Stomach smooth muscle (tissue), 2 donors: Measurements from ENCODE around the gene SPDL1.

ENCODE experiments used
- H3K27ac ChIP-seq: one replicate; pipeline ENCODE4 v1.7.0; 2013; ENCODE audit warnings: mild to moderate bottlenecking, low read length, inconsistent platforms
- H3K27me3 ChIP-seq, 2 donors: one replicate each; pipeline ENCODE4 v1.7.0; 2013; ENCODE audit warnings: low read length in 2 of 2; ENCODE audit not compliant: insufficient read depth in 2 of 2, control insufficient read depth in 1 of 2
- H3K36me3 ChIP-seq, 2 donors: one replicate each; pipeline ENCODE4 v1.7.0; 2013; ENCODE audit warnings: low read length in 2 of 2; ENCODE audit not compliant: control insufficient read depth in 2 of 2, insufficient read depth in 2 of 2
- H3K4me1 ChIP-seq: one replicate; pipeline ENCODE4 v1.7.0; 2013; ENCODE audit warnings: low read length; ENCODE audit not compliant: control insufficient read depth, insufficient read depth
- H3K4me3 ChIP-seq, 2 donors: one replicate each; pipeline ENCODE4 v1.7.0; 2013; ENCODE audit warnings: low read length in 2 of 2
- H3K9ac ChIP-seq, 2 donors: one replicate each; pipeline ENCODE4 v1.7.0; 2013; ENCODE audit warnings: low read length in 2 of 2, mild to moderate bottlenecking in 1 of 2
- H3K9me3 ChIP-seq, 2 donors: one replicate each; pipeline ENCODE4 v1.7.0; 2013; ENCODE audit warnings: low read length in 2 of 2; ENCODE audit not compliant: control insufficient read depth in 2 of 2
- donor health status: healthy.
- donor health status: Pancreatic carcinoma.

Gene SPDL1

GRCh38 chr5:169628892-169629291 is 45.3 kb downstream of the SPDL1 start:
- Histone ChIP-seq H3K9me3 (no peaks in the 10 kb centered on the region), H3K9ac (no peak overlapping the region), H3K27ac (no peak overlapping the region), H3K4me3 (no peak overlapping the region), H3K36me3 (no peaks in the 10 kb centered on the region), H3K27me3 (no peaks in the 10 kb centered on the region), H3K4me1 (no peaks in the 10 kb centered on the region)

GRCh38 chr5:169629847-169630548 is 46.4 kb downstream of the SPDL1 start:
- Histone ChIP-seq H3K27ac (no peak overlapping the region), H3K9me3 (no peaks in the 10 kb centered on the region), H3K4me1 (no peaks in the 10 kb centered on the region), H3K27me3 (no peaks in the 10 kb centered on the region), H3K9ac (no peak overlapping the region), H3K36me3 (no peaks in the 10 kb centered on the region), H3K4me3 (no peak overlapping the region)

- no peak overlapping the region for H3K4me3 ChIP-seq
- no peaks in the 10 kb centered on the region for H3K9me3 ChIP-seq
- no peaks in the 10 kb centered on the region for H3K36me3 ChIP-seq
These were observed 47.8 kb downstream of the SPDL1 start for GRCh38 chr5:169631360-169631759.

GRCh38 chr5:169632946-169633345 is 49.4 kb downstream of the SPDL1 start:
- Histone ChIP-seq H3K4me3 (no peak overlapping the region), H3K36me3 (no peaks in the 10 kb centered on the region), H3K27me3 (peaks cover 4 to 9% of the 10 kb centered on the region in 2 donors), H3K9ac (no peak overlapping the region), H3K27ac (no peak overlapping the region), H3K9me3 (no peaks in the 10 kb centered on the region), H3K4me1 (no peaks in the 10 kb centered on the region)

More at GRCh38 chr5:169631360-169631759, 47.8 kb downstream of the SPDL1 start:
- no peaks in the 10 kb centered on the region for H3K4me1 ChIP-seq
- H3K27ac ChIP-seq = no peak overlapping the region
- peaks cover 0 to under 1% of the 10 kb centered on the region in 2 donors for H3K27me3 ChIP-seq
- no peak overlapping the region for H3K9ac ChIP-seq

GRCh38 chr5:169634606-169635005 is 51.0 kb downstream of the SPDL1 start:
- H3K36me3 ChIP-seq = no peaks in the 10 kb centered on the region
- peaks cover 4 to 11% of the 10 kb centered on the region in 2 donors for H3K27me3 ChIP-seq
- H3K9me3 ChIP-seq = peaks cover 0 to 4% of the 10 kb centered on the region in 2 donors
- H3K27ac ChIP-seq = no peak overlapping the region
- H3K4me3 ChIP-seq = no peak overlapping the region
- H3K9ac ChIP-seq = no peak overlapping the region
- H3K4me1 ChIP-seq = no peaks in the 10 kb centered on the region

GRCh38 chr5:169635936-169636335 is 52.4 kb downstream of the SPDL1 start:
- no peak overlapping the region for H3K9ac ChIP-seq
- no peaks in the 10 kb centered on the region for H3K4me1 ChIP-seq
- H3K36me3 ChIP-seq = no peaks in the 10 kb centered on the region
- H3K27ac ChIP-seq = no peak overlapping the region
- peaks cover 0 to 7% of the 10 kb centered on the region in 2 donors for H3K9me3 ChIP-seq
- no peak overlapping the region for H3K4me3 ChIP-seq
- H3K27me3 ChIP-seq = peaks cover 4 to 11% of the 10 kb centered on the region in 2 donors

- Histone ChIP-seq H3K9ac (no peak overlapping the region), H3K27ac (no peak overlapping the region), H3K9me3 (peaks cover 0 to 7% of the 10 kb centered on the region in 2 donors), H3K36me3 (no peaks in the 10 kb centered on the region), H3K27me3 (peaks cover 4 to 11% of the 10 kb centered on the region in 2 donors), H3K4me1 (no peaks in the 10 kb centered on the region), H3K4me3 (peak overlapping the region in 1 of 2 donors; percentile 10)
These were observed 53.0 kb downstream of the SPDL1 start for GRCh38 chr5:169636477-169637084.

GRCh38 chr5:169637085-169637548 is 53.5 kb downstream of the SPDL1 start, which contains the start of gene DOCK2:
Gene DOCK2 (plus strand): TSS chr5:169637275. CDS start chr5:169637327, 52 bp downstream.
- peaks cover 0 to 7% of the 10 kb centered on the region in 2 donors for H3K9me3 ChIP-seq
- no peaks in the 10 kb centered on the region for H3K4me1 ChIP-seq
- peaks cover 4 to 11% of the 10 kb centered on the region in 2 donors for H3K27me3 ChIP-seq
- H3K4me3 ChIP-seq = peak within 1 kb of the TSS in 1 of 2 donors; percentile 36
- no peak within 1 kb of the TSS for H3K9ac ChIP-seq
- no peak within 1 kb of the TSS for H3K27ac ChIP-seq
- no peaks in the 10 kb centered on the region for H3K36me3 ChIP-seq

- Histone ChIP-seq H3K4me3 (peak overlapping the region in 1 of 2 donors; percentile 36), H3K4me1 (no peaks in the 10 kb centered on the region), H3K9me3 (peaks cover 0 to 7% of the 10 kb centered on the region in 2 donors), H3K27ac (no peak overlapping the region), H3K36me3 (no peaks in the 10 kb centered on the region), H3K9ac (no peak overlapping the region), H3K27me3 (peaks cover 4 to 11% of the 10 kb centered on the region in 2 donors)
These were observed 54.1 kb downstream of the SPDL1 start for GRCh38 chr5:169637549-169638121.

GRCh38 chr5:169641253-169641652 is 57.7 kb downstream of the SPDL1 start:
- H3K27ac ChIP-seq = no peak overlapping the region
- H3K9me3 ChIP-seq = peaks cover 0 to 7% of the 10 kb centered on the region in 2 donors
- no peaks in the 10 kb centered on the region for H3K36me3 ChIP-seq
- no peak overlapping the region for H3K4me3 ChIP-seq
- peaks cover 4 to 12% of the 10 kb centered on the region in 2 donors for H3K27me3 ChIP-seq
- no peaks in the 10 kb centered on the region for H3K4me1 ChIP-seq
- no peak overlapping the region for H3K9ac ChIP-seq
